ENCODE results near the gene KCTD10.
A peak's percentile ranks its signal among the peaks of the same experiment; 100 is the strongest.
"Not testable (repeated sequence)": the region's sequence is repeated elsewhere in the genome, so short reads cannot be mapped to it uniquely, and the experiment has no call there.

Gene KCTD10

GRCh38 chr12:109445191-109445609, 31.9 kb downstream of the KCTD10 start:
- DNase-seq: no peak

GRCh38 chr12:109444259-109444658, 32.8 kb downstream of the KCTD10 start:
- no peak for DNase-seq

DNA sequence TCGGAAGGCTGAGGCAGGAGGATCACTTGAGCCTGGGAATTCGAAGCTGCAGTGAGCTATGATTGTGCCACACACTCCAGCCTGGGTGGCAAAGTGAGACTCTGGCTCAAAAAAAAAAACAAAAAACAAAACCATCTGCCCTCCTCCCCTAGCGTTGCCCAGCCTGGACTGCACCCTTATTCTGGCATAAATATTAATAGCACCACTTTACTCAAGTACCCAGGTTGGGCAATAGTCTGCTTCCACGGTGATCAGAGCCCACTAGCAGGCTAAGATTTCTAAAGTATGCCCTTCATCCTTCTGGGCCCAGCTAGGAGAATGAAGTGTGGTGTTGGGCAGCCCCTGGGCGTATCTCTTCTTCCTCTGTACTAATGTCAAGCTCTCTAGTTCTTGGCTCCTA, 33.3 kb downstream of the KCTD10 start:
- DNase-seq: no peak

DNA sequence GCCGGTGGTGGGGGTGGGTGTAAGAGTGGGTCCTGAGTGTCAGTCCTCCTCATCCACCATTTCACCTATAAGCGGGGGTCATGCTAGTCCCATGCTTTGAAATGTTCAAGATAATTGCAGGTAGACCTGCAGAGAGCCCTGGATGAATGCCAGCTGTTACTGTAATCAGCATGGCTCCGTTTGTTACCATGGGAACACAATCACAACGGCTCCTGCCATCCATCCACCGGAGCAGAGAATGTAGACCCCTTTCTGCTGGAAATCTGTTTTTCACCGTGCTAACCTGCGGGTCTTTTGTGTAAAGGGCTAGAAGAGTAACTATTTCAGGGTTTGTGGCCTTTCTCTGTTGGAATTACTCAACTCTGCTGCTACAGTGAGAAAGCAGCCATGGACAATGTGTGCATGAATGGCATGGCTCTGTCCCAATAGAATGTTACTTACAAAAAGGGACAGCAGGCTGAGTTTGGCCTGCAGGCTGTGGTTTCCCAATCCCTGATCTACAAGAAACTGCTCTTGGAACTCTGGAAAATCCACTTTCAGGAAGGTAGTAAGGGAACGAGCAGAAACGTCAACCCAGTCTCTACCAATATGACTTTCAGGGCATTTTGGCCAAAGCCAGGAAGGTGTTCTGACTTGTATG, 36.1 kb downstream of the KCTD10 start:
- DNase-seq: no peak

DNA sequence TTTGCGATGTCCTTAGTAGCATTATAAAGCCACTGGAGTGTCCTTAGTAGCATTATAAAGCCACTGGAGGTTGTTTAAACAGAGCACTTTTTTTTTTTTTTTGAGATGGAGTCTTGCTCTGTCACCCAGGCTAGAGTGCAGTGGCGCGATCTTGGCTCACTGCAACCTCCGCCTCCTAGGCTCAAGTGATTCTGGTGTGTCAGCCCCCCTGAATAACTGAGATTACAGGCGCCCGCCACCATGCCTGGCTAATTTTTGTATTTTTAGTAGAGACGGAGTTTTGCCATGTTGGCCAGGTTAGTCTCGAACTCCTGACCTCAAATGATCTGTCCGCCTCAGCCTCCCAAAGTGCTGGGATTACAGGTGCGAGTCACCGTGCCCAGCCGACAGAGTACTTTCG, 37.1 kb downstream of the KCTD10 start:
- not testable (repeated sequence) for DNase-seq

DNA sequence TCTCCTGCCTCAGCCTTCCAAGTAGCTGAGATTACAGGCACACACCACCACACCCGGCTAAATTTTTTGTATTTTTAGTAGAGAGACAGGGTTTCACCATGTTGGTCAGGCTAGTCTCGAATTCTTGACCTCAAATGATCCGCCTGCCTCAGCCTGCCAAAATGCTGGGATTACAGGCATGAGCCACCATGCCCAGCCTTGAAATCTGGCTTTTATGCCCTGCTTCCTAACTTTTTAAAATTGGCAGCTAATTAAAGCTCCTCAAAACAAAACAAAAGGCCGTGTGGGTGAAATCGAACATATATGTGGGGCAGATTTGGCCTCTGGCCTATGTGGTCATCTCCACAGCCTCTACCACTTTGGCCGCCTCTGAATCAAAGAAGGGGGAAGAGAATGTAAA, 37.9 kb downstream of the KCTD10 start:
- DNase-seq: no peak

GRCh38 chr12:109436188-109436560, 40.9 kb downstream of the KCTD10 start:
- DNase-seq: no peak

- DNase-seq: no peak
These were observed 41.5 kb downstream of the KCTD10 start for GRCh38 chr12:109435428-109436187.

GRCh38 chr12:109434582-109434981, 42.5 kb downstream of the KCTD10 start:
- no peak for DNase-seq

GRCh38 chr12:109433618-109434017, 43.5 kb downstream of the KCTD10 start:
- no peak for DNase-seq

GRCh38 chr12:109432842-109433304, 44.2 kb downstream of the KCTD10 start:
- DNase-seq: peak; percentile 74 to 81

- no peak for DNase-seq
These were observed 44.7 kb downstream of the KCTD10 start for GRCh38 chr12:109432431-109432830.

DNA sequence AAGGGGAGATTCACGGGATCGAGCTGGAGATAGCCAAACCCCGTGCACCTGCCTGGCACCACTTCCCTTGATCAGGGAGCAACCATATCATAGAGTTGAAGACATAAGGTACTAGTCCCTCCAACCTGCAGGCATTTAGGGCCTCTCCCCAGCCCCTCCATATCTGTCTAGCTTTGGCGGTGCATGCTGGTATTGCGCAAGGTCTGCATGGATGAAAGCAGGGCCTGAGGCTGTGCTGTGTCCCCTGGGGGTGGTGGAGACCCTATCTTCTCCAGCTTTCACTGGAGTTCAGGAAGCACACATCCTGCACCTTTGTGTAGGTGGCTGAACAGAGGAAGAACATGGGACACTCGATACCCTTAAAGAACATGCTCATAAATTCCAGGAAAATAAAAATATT, 46.9 kb downstream of the KCTD10 start:
- no peak for DNase-seq

GRCh38 chr12:109428804-109429203, 48.3 kb downstream of the KCTD10 start:
- not testable (repeated sequence) for DNase-seq

- DNase-seq: peak; percentile 73 to 76
These were observed 49.0 kb downstream of the KCTD10 start for GRCh38 chr12:109428037-109428629.

DNA sequence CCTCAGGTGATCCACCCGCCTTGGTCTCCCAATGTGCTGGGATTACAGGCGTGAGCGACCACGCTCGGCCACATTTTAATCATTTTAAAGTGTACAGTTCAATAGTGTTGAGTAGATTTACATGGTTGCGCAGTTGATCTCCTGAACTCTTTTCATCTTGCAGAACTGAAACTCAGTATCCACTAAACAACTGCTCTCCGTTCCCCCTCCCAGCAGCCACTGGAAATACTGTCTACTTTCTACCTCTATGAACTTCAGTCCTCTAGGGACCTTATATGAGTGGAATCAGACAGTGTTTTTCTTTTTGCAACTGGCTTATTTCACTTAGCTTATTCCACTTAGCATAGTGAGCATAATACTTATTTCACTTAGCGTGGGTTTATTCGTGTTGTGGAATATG, 53.7 kb downstream of the KCTD10 start:
- DNase-seq: no peak

GRCh38 chr12:109422251-109422650, 54.8 kb downstream of the KCTD10 start:
- no peak for DNase-seq

DNA sequence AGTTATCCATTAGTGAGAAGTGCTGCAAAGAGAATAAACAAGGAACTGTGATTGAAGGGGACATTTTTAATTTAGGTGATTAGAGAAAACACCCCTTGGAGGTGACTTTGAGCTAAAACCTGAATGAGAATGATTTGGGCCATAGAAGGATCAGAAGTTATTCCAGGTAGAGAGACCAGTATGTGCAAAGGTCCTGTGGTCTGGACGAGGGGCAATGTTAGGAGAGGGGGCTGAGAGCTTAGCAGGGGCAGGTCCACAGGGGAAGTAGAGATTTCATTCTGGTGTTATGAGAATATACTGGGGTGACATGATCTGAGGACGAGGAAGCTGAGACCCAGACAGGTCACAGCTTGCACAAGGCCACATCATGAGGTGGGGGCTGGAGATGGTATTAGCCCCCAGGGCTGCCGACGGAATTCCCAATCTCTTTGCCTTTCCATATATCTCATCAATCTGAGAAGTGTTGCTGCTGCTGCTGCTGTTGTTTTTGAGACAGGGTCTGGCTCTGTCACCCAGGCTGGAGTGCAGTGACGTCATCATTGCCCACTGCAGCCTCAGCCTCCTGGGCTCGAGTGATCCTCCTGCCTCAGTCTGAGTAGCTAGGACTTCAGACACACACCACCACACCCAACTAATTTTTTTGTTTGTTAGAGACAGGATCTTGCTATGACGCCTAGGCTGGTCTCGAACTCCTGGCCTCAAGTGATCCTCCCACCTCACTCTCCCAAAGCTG, 55.6 kb downstream of the KCTD10 start:
- DNase-seq: no peak

- DNase-seq: no peak
These were observed 58.1 kb downstream of the KCTD10 start for GRCh38 chr12:109418848-109419480.

GRCh38 chr12:109406147-109406546, 71.0 kb downstream of the KCTD10 start:
- not testable (repeated sequence) for DNase-seq

- not testable (repeated sequence) for DNase-seq
These were observed 72.3 kb downstream of the KCTD10 start for GRCh38 chr12:109404841-109405240.
